LoVo (cell line): ENCODE measurements around the gene HSH2D.
"Not testable (repeated sequence)": the region's sequence is repeated elsewhere in the genome, so short reads cannot be mapped to it uniquely, and the experiment has no call there.

Experiments used
- DNase-seq: peaks from one replicate; pipeline ENCODE4 v3.0.0-alpha.2; 2016; ENCODE audit warnings: low spot score

The HSH2D gene

DNA sequence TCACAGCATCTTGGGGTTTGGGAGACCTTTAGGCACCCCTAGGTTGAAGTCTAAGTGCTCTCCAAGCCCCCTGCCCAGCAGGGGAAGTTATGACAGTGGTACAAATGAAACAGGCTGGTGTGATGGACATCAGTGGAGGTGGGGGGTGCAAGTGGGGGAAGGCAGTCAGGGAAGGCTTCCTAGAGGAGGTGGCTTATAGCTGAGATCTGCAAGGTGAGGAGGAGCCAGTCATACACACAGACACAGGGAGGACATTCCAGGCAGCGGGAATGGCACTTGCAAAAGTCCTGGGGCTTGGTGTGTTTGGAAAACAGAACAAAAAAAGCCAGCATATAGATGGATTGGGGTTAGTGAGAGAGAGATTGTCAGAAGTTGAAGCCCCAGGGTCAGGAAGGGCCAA, 11.6 kb downstream of the HSH2D start:
- no peak for DNase-seq

DNA sequence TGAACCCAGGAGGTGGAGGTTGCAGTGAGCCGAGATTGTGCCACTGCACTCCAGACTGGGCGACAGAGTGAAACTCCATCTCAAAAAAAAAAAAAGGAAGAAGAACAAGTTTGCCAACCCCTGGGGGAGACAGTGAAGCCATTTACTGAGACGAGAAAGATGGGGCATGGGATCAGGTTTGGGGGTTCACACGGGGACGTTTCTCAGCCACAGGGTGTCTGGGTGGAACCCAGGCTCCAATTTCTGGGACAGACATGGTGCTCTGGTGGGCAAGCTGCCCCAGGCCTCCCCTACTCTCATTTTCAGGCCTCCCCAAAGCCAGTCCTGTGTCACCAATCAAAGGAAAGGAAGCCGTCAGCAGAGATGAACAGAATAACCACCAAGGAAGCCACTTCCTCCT, 13.4 kb downstream of the HSH2D start:
- no peak for DNase-seq

DNA sequence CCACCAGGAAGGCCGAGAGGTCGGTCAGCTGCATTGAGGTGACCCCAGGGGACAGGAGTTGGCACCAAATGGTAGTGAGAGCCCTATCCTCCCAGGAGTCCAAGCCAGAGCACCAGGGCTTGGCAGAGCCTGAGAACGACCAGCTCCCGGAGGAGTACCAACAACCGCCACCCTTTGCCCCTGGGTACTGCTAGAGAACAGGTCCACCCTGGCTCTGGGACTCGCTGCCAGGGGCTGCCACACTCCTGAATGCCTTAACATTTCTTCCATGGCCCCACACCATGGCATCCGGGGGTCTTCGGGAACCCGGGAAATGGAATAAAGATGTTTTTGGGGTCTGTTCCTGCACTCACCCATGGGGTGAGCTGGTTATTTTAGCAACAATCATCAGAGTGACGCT, 14.1 kb downstream of the HSH2D start:
- DNase-seq, result no peak

DNA sequence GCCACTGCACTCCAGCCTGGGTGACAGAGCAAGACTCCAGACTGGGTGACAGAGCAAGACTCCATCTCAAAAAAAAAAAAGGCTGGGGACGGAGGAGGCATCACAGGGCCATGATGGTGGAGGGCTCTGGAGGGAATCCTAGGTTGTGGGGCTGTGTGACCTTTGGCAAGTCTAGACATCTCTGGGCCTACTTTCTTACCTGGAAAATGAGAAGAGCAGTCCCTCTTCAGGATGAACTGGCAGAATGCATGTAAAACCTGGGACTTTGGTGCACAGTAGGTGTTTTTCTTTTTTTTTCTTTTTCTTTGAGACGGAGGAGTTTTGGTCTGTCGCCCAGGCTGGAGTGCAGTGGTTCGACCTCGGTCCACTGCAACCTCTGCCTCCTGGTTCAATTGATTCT, 16.2 kb downstream of the HSH2D start:
- no peak for DNase-seq

DNA sequence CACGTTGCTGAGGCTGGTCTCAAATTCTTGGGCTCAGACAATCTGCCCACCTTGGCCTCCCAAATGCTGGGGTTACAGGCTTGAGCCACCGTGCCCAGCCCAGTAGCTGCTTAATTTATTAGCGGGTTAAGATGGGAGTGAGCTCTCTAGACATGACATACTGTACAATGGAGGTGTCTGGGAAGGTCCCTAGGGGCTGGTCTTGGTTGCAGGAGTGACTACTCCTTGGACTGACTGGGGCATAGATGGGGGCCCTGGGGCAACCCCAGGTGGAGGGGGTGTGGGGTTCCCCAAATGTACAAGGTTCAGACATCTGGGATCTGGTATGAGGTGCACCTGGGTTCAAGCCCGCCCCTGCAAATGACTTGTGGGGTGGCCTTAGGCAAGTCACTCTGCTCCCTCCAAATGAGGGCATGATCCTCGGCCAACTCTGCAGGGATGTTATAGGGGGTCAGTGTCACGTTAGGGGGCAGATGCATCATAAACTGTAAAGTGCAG, 17.0 kb downstream of the HSH2D start:
- no peak for DNase-seq

DNA sequence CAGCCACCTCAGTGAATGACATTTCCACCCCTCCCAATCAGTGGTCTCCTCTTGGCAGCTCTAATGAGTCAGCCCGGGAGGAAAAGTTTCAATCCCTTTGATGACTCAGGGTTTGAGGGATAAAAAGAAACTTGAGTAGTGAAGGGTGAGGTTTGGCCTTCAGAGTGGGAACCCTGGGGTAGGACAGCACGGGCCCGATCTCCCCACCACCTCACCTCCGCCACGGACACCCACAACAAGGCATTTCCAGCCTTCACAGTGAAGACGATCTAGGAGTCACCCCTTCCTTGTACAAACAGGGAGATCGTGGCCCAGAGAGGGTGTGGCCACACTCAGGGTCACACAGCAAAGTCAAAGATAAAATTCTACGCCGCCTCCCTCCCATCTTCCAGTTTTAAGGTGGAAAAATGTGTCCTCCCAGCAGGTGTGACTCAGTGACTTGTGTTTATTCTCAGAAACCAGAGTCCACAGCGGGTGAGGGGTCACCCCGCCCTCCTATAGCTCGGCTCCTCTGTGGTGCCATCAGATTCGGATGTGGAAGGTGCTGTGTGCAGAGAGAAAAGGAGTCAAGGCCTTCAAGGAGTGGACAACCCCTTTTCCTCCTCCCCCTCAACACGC, 17.6 kb downstream of the HSH2D start:
- DNase-seq, result peak; percentile 74

DNA sequence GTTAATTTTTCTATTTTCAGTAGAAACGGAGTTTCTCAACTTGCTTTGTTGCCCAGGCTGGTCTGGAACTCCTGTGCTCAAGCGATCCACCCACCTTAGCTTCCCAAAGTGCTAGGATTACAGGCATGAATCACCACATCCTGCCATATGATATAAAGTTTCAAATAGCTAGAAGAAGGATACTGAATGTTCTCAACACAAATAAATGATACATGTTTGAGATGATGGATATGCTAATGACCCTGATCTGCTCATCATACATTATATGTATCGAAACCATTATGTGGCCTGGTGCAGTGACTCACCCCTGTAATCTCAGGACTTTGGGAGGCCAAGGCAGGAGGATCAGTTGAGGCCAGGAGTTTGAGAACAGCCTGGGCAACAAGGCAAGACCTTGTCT, 18.4 kb downstream of the HSH2D start:
- peak; percentile 26 for DNase-seq

DNA sequence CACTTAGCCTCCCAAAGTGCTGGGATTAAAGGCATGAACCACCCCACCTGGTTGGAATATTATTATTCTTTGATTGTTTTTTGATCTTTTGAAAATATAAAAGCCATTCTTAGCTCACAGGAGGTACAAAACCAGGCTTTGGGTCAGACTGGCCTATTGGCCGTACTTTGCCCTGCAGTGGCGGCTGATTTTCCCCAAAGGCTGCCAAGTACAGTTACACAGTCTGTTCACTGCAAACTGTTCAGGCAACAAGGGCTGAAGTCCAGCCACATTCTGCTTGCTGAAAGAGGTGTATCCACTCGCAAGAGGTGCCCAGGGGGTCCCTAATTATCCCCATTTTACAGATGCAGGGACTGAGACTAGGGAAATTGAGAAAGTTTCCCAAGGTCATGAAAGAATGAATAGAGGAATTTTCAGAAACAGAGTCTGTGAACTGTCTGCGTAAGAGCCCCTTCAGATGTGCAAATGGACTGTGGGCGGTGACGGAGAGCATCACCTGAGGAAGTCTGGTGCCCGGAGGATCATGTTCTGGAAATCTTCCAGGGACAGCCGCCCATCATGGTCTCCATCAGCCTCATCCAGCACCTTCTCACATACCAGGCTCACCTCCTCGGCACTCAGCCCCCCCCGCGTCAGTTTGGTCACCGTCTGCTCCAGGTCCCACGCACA, 20.9 kb downstream of the HSH2D start:
- DNase-seq, result no peak

DNA sequence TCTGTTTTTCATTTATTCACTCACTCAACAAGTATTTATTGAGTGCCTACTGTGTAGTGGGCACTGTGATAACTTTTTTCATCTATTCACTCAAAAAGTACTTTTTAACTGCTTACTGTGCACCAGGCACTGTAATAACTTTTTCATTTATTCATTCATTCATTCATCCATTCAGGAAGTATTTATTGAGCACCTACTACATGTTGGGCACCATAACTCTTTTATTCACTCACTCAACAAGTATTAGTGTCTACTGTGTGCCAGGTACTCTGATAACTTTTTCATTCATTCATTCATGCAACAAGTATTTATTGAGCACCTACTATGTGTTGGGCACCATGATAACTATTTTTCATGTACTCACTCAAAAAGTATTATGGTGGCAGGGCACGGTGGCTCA, 22.9 kb downstream of the HSH2D start:
- DNase-seq, result no peak

DNA sequence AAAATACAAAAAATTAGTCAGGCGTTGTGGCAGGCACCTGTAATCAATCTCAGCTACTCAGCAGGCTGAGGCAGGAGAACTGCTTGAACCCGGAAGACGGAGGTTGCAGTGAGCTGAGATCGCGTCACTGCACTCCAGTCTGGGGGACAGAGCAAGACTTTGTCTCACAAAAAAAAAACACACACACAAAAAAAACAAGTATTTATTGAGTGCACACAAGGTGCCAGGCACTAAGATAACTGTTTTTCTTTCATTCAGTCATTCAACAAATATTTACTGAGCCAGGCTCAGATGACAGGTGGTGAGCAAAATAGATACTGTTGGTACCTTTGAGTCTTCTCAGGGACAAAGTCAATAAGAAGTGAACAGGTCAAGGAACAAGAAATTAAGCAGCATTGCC, 23.6 kb downstream of the HSH2D start:
- DNase-seq, result no peak

DNA sequence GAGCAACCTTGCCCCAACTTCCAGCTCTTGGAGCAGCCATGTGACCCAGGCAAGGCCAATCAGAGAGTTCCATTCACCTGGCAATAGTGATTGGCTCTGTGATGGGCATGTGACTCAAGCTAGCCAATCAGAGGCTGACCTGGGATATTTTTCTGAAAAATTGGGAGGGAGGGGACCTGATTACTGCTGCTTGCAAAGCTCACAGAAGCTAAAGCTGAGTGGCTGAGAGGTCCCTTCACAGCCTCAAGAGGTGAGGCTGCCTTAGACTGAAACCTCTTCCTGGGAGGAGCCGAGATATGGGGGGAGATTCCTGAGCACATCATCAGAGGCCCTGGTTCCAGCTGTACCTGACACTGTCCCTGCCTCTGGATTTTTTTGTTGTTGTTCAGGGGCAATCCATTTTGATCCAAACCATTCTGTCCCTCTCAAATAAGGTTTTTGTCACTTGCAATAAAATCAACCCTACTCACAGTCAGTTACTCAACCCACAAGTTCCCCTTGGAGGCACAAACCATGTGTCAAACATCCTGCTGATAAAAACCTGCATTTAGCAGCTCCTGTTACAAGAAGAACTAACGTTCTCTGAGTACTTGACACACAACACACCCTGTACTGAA, 25.1 kb downstream of the HSH2D start:
- no peak for DNase-seq

DNA sequence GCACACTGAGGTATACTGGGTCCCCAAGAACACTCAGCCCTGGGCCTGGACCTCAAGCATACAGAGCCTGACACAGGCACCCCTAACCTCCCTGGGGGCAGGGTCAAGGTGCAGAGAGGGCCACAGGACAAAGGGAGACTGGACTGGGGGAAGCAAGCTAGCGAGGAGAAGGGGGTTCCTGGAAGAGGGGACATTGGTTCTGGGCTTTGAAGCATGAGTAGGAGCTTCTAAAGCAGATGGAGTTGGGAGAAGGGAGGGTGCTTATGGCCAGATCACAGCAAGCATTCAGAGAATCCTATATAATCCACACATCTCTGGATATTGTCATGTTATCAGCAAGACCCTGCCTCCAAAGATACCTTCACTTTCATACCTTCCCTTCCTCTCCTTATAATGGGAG, 26.6 kb downstream of the HSH2D start:
- no peak for DNase-seq

DNA sequence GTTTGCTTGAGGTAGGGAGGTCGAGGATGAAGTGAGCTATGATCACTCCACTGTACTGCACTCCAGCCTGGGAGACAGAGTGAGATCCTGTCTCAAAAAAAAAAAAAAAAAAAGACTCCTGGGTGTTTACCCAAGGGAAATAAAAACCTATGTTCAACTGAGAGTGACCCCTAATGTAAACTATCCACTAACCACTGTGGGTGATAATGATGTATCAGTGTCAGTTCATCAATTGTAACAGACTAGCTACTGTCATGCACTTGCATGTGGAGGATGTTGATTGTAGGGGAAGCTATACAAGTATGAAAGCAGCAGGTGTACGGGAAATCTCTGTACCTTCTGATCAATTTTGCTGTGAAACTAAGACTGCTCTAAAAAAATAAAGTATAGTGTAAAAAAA, 32.5 kb downstream of the HSH2D start:
- DNase-seq, result no peak

DNA sequence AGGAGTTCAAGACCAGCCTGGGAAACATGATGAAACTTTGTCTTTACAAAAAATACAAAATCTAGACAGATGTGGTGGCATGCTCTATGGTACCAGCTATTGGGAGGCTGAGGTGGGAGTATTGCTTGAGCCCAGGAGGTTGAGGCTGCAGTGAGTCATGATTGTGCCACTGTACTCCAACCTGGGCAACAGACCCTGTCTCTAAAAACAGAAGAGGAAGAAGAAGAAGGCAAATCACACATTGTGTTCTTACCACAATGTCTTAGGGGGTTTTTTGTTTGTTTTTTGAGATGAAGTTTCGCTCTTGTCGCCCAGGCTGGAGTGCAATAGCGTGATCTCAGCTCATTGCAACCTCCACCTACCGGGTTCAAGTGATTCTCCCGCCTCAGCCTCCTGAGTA, 35.4 kb downstream of the HSH2D start:
- not testable (repeated sequence) for DNase-seq

DNA sequence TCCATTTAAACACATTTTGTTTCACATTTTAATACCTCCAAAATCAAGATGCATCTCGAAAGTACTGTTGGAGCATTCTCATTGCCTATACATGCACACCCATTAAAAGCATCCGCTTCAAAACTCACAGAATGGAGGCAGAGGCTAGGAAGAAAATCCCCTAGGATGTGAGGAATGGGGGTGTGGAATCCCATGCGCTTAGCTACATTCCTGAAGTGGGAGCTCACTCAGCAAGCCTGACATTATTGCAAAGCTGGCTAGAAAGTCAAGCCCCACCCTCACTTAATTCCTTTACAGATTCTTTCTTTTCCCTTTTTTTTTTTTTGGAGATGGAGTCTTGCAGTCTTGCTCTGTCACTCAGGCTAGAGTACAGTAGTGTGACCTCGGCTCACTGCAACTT, 37.1 kb downstream of the HSH2D start:
- peak; percentile 33 for DNase-seq

DNA sequence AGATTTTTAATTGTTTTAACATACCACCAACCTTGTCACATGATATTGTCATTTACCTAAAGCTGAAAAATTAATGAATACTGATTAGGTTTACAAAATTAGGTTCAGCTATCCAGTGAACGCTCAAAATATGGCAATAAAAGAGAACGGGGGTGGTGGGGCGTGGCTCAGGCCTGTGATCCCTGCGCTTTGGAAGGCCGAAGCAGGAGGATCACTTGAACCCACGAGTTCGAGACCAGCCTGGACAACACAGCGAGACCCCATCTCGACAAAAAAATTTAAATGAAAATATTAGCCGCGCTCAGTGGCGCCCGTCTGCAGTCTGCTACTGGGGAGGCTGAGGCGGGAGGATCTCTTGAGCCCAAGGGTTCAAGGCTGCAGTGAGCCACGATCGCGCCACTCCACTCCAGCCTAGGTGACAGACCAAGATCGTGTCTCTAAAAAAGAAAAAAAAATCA, 41.2 kb downstream of the HSH2D start:
- DNase-seq, result no peak

DNA sequence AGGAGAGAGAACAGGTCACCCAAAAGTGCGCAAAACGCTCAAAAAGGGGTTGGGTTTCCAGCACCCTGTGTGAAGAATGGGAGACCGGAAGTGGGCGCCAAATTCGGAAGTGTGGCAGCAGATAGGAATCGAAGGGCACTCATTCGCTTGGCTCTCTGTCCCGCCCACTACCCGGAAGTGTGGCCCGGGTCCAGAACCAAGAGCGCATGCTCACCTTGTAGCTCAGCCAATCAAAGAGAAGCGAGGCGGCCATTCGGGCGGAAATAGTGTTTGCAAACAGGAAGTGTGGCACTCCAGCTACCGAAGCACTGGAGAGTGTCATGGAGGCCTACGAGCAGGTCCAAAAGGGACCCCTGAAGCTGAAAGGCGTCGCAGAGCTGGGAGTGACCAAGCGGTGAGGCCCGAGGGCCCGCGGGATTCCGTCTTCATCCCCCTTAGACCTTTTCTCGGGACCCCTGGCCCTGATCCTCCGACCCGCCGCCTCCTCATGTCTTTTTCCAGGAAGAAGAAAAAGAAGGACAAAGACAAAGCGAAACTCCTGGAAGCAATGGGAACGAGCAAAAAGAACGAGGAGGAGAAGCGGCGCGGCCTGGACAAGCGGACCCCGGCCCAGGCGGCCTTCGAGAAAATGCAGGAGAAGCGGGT, 41.8 kb downstream of the HSH2D start, which contains the start of gene FAM32A:
Gene FAM32A (plus strand): TSS at position 288 of the 645 bp plus-strand sequence. CDS start 33 bp downstream, at position 321.
- DNase-seq, result peak; percentile 99

DNA sequence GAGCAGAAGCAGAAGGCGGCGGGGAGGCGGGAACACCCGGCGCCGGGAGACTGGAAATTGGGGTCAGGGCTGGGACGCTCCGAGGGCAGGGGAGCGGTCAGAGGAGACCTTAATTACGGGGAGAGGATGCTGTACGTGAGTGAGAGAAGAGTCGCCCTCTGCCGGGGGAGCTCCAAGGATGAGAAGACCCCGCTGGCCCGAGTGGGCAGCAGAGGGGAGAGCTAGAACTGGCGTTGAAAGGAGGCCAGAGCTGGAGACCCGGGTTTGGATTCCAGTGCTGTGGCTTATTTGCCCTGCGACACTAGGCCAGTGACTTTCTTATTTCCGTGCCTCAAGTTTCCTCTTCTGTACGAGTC, 42.3 kb downstream of the HSH2D start:
- DNase-seq, result peak; percentile 33

DNA sequence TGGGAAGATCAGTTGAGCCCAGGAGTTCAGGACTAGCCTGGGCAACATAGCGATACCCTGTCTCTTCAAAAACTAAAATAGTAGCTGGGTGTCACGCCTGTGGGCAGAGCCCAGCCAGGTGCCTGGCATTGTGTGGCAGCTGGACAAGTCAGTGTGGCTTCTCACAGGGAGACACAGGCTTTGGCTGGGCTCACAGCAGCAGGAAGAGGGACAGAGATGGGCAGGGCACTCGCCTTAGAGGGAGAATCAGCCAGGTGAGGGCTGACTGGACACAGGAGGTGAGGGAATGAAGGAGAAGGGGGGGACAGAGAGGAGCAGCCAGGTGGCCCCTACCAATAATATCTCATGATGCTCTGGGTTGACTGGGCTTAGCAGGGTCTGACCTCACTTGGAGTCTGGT, 45.0 kb downstream of the HSH2D start:
- DNase-seq, result no peak

DNA sequence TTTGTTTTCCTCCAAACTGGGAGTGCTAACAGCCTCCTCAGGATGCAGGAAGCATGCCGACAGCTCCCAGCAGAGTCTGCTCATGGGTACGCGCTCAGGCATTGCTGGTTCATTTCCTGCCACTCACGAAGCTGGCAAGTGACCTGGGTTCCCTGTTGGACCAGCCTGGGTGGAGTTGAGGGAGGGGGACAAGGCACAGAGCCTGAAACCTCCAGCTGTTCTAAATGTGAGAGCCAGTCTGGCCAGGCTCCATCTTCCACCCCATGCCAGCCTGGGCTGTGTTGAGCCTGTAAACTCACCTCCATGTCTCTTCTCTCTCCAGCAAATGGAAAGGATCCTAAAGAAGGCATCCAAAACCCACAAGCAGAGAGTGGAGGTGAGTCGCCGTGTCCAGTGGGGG, 46.7 kb downstream of the HSH2D start:
- no peak for DNase-seq

DNA sequence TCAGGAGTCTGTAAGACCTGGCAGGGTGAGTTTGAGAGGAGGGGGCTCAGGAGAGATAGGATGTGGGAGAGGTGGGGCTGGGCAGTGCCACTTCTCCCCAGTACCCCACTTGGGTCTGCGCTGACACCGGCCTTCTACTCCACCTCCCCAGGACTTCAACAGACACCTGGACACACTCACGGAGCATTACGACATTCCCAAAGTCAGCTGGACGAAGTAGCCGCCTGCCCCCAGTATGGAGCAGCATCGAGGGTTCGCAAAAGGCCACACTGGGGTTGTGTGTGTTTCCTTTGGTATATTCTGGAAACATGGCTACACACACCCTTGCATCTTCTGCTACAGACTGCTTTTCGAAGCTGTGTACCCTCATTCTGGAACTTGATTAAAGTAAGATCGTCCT, 47.3 kb downstream of the HSH2D start:
- DNase-seq, result no peak

DNA sequence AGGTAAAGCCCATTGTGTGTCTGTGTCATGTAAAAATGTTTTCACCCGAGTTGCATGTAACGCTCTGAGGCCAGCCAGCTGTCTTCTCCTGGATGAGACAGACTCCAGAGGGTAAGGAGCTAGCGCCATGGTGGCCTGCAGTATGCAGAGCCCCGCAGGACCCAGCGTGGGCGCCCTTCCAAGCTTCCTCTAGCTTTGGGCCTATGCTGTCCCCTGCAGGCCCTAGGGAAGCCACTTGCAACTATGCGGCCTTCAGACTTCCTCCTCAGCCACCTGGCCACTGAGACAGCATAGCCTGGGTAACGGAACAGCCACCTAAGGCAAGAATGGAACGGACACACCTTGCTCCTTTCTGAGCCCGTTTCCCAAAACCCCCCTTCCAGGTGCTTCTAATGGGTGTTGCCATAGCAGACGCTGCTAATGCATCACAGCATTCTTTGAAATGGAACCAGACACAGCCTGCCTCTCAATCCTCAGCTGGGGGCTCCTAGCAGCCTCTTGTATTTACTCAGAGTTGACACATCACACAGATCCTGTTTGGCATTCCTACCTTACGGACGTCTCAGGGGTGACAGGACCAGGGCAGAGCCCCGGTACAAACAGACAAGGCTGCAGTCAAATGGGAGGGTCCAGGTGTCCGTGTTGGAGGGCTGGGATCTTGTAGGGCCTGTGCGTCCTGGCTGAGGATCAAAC, 47.9 kb downstream of the HSH2D start:
- DNase-seq, result no peak
